Measurements from ENCODE around the gene LSAMP. TPM values are rescaled to one million over a fixed set of nuclear protein-coding genes. Genes with fewer than 3 reads are reported as not detected.

The LSAMP gene
- total and polyA plus RNA-seq, 2 of the 4 experiments (the other 2 are of a cell fraction), result 7.9 to 8.0 TPM

DNA sequence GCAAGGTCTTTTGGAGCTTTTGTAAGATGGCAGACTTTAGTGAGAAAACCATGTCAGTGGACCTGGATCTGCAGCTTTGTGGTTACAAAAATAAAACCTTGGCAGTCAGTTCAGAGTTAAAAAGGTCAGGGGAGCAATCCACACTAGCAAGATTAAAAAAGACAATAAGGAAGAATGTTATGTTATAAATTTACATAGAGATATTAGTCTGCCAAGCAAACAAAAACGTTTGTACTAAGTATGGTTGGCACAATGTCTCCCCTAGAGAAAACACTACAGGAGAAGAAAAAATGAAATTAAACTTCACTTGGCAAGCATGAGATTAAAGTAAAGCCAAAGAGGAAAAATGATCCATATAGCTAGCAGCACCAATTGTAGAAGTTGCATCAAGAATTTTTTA, 205.0 kb downstream of the LSAMP start:
- Histone ChIP-seq H3K9ac (ENCODE audit: low read depth, low read length) (no peak overlapping the region), H3K4ac (ENCODE audit: low read depth, low read length) (no peak overlapping the region), H2BK15ac (ENCODE audit: low read depth, low read length) (no peak overlapping the region), H3K9me3 (ENCODE audit: control insufficient read depth, insufficient read depth, low read length) (no peaks in the 10 kb centered on the region), H4K91ac (ENCODE audit: insufficient read depth, low read depth, low read length) (no peak overlapping the region), H4K20me1 (ENCODE audit: insufficient read depth, low read length) (no peaks in the 10 kb centered on the region), H2AK5ac (ENCODE audit: low read depth, low read length) (no peak overlapping the region), H2AFZ (replicated peaks; ENCODE audit: low read length, poor library complexity) (no peak overlapping the region), H4K8ac (ENCODE audit: low read depth in 2 of 2, low read length in 2 of 2) (no peak overlapping the region), H3K36me3 (ENCODE audit: control insufficient read depth, insufficient read depth, low read length) (no peaks in the 10 kb centered on the region), H3K4me1 (ENCODE audit: control insufficient read depth, insufficient read depth, low read length) (0 out of 2 replicates have a peak, but pooled peaks cover 2% of the 10 kb centered on the region), H3K79me1 (ENCODE audit: low read depth in 1 of 2, low read length in 2 of 2) (no peaks in the 10 kb centered on the region), H2AK9ac (replicated peaks; ENCODE audit: low read depth, low read length, poor library complexity) (no peak overlapping the region), H3K9me1 (ENCODE audit: insufficient read depth, low read length) (no peaks in the 10 kb centered on the region), H2BK120ac (ENCODE audit: low read depth, low read length) (no peak overlapping the region), H3K14ac (replicated peaks; ENCODE audit: low read depth, low read length) (no peak overlapping the region), H3K56ac (ENCODE audit: extremely low read depth, insufficient read depth, low read length) (no peak overlapping the region), H4K5ac (ENCODE audit: low read depth, low read length) (no peak overlapping the region), H2BK5ac (ENCODE audit: low read depth, low read length, poor library complexity, severe bottlenecking) (no peak overlapping the region), H3K23ac (ENCODE audit: low read depth, low read length) (no peak overlapping the region), H3K27me3 (ENCODE audit: control insufficient read depth, insufficient read depth, low read length) (no peaks in the 10 kb centered on the region), H2BK20ac (ENCODE audit: low read depth, low read length) (no peak overlapping the region), H3K4me3 (ENCODE audit: insufficient read depth, low read depth, low read length) (no peak overlapping the region), H3K18ac (ENCODE audit: low read depth, low read length) (no peak overlapping the region), H3K4me2 (ENCODE audit: low read depth, low read length) (no peak overlapping the region), H3K27ac (ENCODE audit: insufficient read depth, low read length) (no peak overlapping the region)
- no TSS peak for BruUV-seq (replicated peaks)
- ATAC-seq (ENCODE audit: low read depth) (no peak), DNase-seq (no peak)
- TF ChIP-seq BHLHE40 (IDR thresholded peaks at IDR 0.05; ENCODE audit: low read depth, low read length), result no peak
- no CpG with 5 or more reads among the region's 1 CpG for WGBS, 2 experiments (ENCODE audit: extremely low coverage in 2 of 2, insufficient read length in 1 of 2)
- dilution Hi-C loops (cut with HindIII; ENCODE audit: low sequenced_read_pairs, unreplicated experiment) (no loop called here), intact Hi-C loops (cut with micrococcal nuclease) (no loop called here), in situ Hi-C loops (cut with MboI; ENCODE audit: low sequenced_read_pairs) (no loop called here)
- CTCF ChIA-PET, result no interaction called here
- POLR2A ChIA-PET (ENCODE audit: unreplicated experiment), result no interaction called here
